Uterus (tissue), 4 donors: Measurements from ENCODE around the gene CDH22. TPM values are rescaled to one million over a fixed set of nuclear protein-coding genes. Genes with fewer than 3 reads are reported as not detected.

Experiments
- DNase-seq, 2 donors: peaks; one replicate each; pipeline ENCODE4 v3.0.0-alpha.2; 2019 to 2020
- H3K27ac ChIP-seq, 2 donors: fragments of 200-600 bp; sonication (generic); 1 replicate in 1 of 2; 2 replicates in 1 of 2; pipeline ENCODE4 v1.5.1; 2016 to 2018
- H3K27me3 ChIP-seq, 2 donors: fragments of 200-600 bp; sonication (generic); one replicate each; pipeline ENCODE4 v1.5.1; 2018 to 2019; ENCODE audit warnings: control low read depth in 1 of 2
- H3K36me3 ChIP-seq, 2 donors: fragments of 200-600 bp; sonication (generic); one replicate each; pipeline ENCODE4 v1.5.1; 2019; ENCODE audit warnings: control low read depth in 1 of 2
- H3K4me1 ChIP-seq, 2 donors: fragments of 200-600 bp; sonication (generic); one replicate each; pipeline ENCODE4 v1.5.1; 2018 to 2019; ENCODE audit warnings: control low read depth in 1 of 2
- H3K4me3 ChIP-seq, 2 donors: fragments of 200-600 bp; sonication (generic); 1 replicate in 1 of 2; 2 replicates in 1 of 2; pipeline ENCODE4 v1.5.1; 2018 to 2019; ENCODE audit warnings: mild to moderate bottlenecking in 1 of 2
- H3K9me3 ChIP-seq, 2 donors: fragments of 200-600 bp; sonication (generic); one replicate each; pipeline ENCODE4 v1.5.1; 2019; ENCODE audit warnings: control low read depth in 1 of 2
- POLR2A ChIP-seq, 2 donors: fragments of 450-650 bp; IDR thresholded peaks; one replicate each; pipeline ENCODE4 v1.6.1; 2016; ENCODE audit warnings: antibody characterized with exemption in 2 of 2, mild to moderate bottlenecking in 1 of 2, moderate library complexity in 1 of 2
- intact Hi-C: fragments of 100-400 bp; cut with DNase I; formaldehyde crosslinking; loops from one replicate; pipeline ENCODE4 v1.15.1; 2023; ENCODE audit warnings: low total_unique reads
- total RNA-seq, 4 donors: library from RNA; depleted of rRNA in 3 of 4; stranded (reverse); fragments of >200 nt in 3 of 4; gene quantifications; one replicate each; pipeline versions ENCODE4 v1.1.0 to v1.2.4, GENCODE V29; 2014 to 2023
- TF ChIP-seq, protein P1 (sequence below), 4 experiments: fragments of 200-600 bp in 2 of 4; fragments of 450-650 bp in 2 of 4; sonication (generic) in 2 of 4; IDR thresholded peaks; one replicate each; pipeline ENCODE4 v1.5.1; 2016 to 2019; ENCODE audit warnings: antibody characterized with exemption in 4 of 4, mild to moderate bottlenecking in 2 of 4, moderate library complexity in 1 of 4
- donor health status: DM: yes; HTN: yes; CAD: no.

CDH22 gene
- total RNA-seq, 4 donors from 2014 or later: 0.48 to 0.49 TPM; not detected in 2

DNA sequence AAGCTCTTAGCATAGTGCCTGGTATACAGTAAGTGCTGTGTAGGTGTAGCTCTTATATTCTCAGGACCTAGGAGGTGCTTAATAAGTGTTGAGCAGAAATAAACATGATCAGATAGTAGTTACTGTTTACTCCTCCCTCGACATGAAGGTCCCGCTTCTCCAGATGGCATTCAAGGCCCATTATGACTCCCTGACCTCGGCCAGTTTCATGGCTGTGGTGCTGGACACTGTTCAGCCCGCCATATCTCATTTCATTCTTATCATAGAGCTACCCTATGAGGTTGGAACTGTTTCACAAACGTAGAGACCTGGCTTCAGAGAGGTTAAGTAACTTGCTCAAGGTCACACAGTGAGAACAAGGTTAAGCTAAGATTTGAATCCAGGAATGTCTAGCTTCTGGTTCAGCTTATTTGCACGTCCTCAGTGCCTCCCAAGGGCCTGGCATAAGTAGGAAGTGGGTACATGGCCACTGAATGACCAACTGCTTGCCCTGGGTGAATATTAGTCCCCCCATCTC, 151.2 kb downstream of the CDH22 start:
- Histone ChIP-seq H3K4me3 (no peak overlapping the region), H3K9me3 (no peaks in the 10 kb centered on the region), H3K36me3 (no peaks in the 10 kb centered on the region), H3K27me3 (peaks cover 0 to 3% of the 10 kb centered on the region in 2 donors), H3K27ac (no peak overlapping the region), H3K4me1 (no peaks in the 10 kb centered on the region)
- TF ChIP-seq, protein P1, sequence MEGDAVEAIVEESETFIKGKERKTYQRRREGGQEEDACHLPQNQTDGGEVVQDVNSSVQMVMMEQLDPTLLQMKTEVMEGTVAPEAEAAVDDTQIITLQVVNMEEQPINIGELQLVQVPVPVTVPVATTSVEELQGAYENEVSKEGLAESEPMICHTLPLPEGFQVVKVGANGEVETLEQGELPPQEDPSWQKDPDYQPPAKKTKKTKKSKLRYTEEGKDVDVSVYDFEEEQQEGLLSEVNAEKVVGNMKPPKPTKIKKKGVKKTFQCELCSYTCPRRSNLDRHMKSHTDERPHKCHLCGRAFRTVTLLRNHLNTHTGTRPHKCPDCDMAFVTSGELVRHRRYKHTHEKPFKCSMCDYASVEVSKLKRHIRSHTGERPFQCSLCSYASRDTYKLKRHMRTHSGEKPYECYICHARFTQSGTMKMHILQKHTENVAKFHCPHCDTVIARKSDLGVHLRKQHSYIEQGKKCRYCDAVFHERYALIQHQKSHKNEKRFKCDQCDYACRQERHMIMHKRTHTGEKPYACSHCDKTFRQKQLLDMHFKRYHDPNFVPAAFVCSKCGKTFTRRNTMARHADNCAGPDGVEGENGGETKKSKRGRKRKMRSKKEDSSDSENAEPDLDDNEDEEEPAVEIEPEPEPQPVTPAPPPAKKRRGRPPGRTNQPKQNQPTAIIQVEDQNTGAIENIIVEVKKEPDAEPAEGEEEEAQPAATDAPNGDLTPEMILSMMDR (IDR thresholded peaks at IDR 0.05): no peak
- no peak for TF ChIP-seq POLR2A (IDR thresholded peaks at IDR 0.05)
- intact Hi-C loops: no loop called here
- no peak for DNase-seq

DNA sequence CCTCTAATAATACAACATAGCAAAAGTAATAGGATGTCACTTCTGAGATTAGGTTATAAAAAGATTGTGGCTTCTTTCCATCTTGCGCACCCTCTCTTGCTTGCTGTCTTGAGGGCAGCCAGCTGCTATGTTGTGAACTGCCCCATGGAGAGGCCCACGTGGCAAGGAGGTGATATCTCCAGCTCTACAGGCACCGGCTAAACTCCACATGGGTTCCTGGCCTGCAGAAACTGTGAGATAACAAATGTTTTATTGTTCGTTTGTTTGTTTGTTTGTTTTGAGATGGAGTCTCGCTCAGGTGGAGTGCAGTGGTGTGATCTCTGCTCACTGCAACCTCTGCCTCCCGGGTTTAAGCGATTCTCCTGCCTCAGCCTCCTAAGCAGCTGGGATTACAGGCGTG, 152.2 kb downstream of the CDH22 start:
- no peak overlapping the region for H3K27ac ChIP-seq
- no peak for DNase-seq
- H3K36me3 ChIP-seq: no peaks in the 10 kb centered on the region
- peaks cover 0 to 3% of the 10 kb centered on the region in 2 donors for H3K27me3 ChIP-seq
- no peaks in the 10 kb centered on the region for H3K4me1 ChIP-seq
- no peak for TF ChIP-seq POLR2A (IDR thresholded peaks at IDR 0.05)
- TF ChIP-seq, protein P1 (IDR thresholded peaks at IDR 0.05): no peak
- no peak overlapping the region for H3K4me3 ChIP-seq
- no peaks in the 10 kb centered on the region for H3K9me3 ChIP-seq
- intact Hi-C loops: no loop called here

GRCh38 chr20:46154796-46155195, 153.5 kb downstream of the CDH22 start:
- Histone ChIP-seq H3K9me3 (no peaks in the 10 kb centered on the region), H3K4me1 (no peaks in the 10 kb centered on the region), H3K36me3 (no peaks in the 10 kb centered on the region), H3K27ac (no peak overlapping the region), H3K4me3 (no peak overlapping the region), H3K27me3 (peaks cover 0 to 3% of the 10 kb centered on the region in 2 donors)
- TF ChIP-seq, protein P1 (IDR thresholded peaks at IDR 0.05): no peak
- TF ChIP-seq POLR2A (IDR thresholded peaks at IDR 0.05): no peak
- intact Hi-C loops: no loop called here
- no peak for DNase-seq

DNA sequence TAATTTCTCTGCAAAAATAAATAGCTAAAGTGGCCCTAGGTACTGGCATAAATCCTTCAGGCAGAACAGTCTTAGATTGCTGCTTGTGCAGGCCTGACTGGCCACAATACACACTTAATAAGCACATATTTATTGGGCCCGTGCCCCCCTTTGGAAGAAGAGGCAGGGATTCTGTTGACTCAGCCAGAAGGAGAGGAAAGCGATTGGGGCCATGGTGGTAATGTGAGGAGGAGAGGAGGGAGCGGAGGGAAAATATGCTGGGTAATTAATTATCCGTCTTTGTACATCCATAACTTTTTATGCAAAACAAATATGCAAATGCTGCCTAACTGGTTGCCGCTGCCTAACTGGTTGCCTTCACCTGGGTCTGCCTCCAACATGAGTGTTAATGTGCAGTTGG, 154.0 kb downstream of the CDH22 start:
- TF ChIP-seq, protein P1 (IDR thresholded peaks at IDR 0.05): no peak
- no peak for TF ChIP-seq POLR2A (IDR thresholded peaks at IDR 0.05)
- Histone ChIP-seq H3K4me3 (no peak overlapping the region), H3K9me3 (no peaks in the 10 kb centered on the region), H3K27me3 (peaks cover 0 to 3% of the 10 kb centered on the region in 2 donors), H3K4me1 (no peaks in the 10 kb centered on the region), H3K27ac (no peak overlapping the region), H3K36me3 (no peaks in the 10 kb centered on the region)
- no peak for DNase-seq
- intact Hi-C loops: no loop called here

DNA sequence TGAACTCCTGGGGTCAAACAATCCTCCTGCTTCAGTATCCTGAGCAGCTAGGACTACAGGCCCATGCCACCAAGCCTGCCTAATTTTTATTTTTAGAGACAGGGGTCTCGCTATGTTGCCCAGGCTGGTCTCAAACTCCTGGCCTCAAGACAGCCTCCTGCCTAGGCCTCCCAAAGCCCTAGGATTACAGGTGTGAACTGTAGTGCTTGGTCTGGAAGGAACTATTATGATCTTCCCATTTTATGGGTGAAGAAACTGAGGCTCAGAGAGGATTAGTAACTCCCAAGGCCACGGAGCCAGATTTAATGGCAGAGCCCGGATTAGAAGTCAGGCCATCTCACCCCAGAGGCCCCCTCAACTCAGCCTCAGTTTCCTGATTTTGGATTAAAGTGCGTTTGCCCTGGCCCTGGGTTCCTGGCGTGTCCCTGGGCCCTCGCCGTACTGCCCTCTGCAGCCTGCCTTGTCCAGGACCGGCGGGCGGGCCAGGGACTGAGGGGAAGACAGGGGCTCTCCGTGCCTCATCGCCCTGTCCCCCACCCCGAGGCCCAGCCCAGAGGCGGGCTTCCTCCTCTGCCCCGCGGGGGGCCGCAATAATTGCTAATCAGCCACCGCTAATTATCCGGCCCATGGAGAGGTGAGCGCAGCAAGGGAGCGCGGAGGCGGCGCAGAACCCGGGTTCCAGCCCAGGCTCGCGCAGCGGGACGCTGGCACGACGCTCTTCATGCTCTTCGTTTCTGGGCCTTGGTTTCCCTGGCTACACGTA, 155.3 kb downstream of the CDH22 start:
- no peak for DNase-seq
- H3K4me1 ChIP-seq: no peaks in the 10 kb centered on the region
- intact Hi-C loops: no loop called here
- no peak overlapping the region for H3K27ac ChIP-seq
- H3K4me3 ChIP-seq: no peak overlapping the region
- H3K9me3 ChIP-seq: no peaks in the 10 kb centered on the region
- H3K36me3 ChIP-seq: no peaks in the 10 kb centered on the region
- TF ChIP-seq, protein P1 (IDR thresholded peaks at IDR 0.05): no peak
- TF ChIP-seq POLR2A (IDR thresholded peaks at IDR 0.05): no peak
- peaks cover 0 to 3% of the 10 kb centered on the region in 2 donors for H3K27me3 ChIP-seq
